T-cell (primary cell): ENCODE results near the gene MCCD1. TPM values are rescaled to one million over a fixed set of nuclear protein-coding genes. Genes with fewer than 3 reads are reported as not detected.

Experiments used
- ATAC-seq, 4 experiments: fragments of 200-7000 bp in 3 of 4; fragments of 150-1000 bp in 1 of 4; cut with Tn5 transposase; replicated peaks in 1 of 4; 1 replicate in 3 of 4; 2 replicates in 1 of 4; pipeline ENCODE4 v1.10.0; 2021; ENCODE audit warnings: moderate library complexity in 3 of 4, mild to moderate bottlenecking in 2 of 4, moderate number of reproducible peaks in 1 of 4
- CTCF ChIA-PET, 2 donors: fragments of 300-600 bp; sonication (Branson Sonifier 250); formaldehyde crosslinking; loops; one replicate each; lab custom pipeline; 2022; ENCODE audit warnings: antibody characterized with exemption in 2 of 2; lab: Charles Lee
- POLR2A ChIA-PET, 2 donors: fragments of 300-600 bp; sonication (Branson Sonifier 250); formaldehyde crosslinking; loops; one replicate each; lab custom pipeline; 2022; ENCODE audit warnings: antibody characterized with exemption in 2 of 2; lab: Charles Lee
- DNase-seq, 35 experiments: peaks; one replicate each; pipeline versions ENCODE4 v3.0.0 to v3.0.0-alpha.2; 2013 to 2023
- H3K27ac ChIP-seq: one replicate; pipeline ENCODE4 v1.5.1; 2013; ENCODE audit warnings: low read length
- H3K27me3 ChIP-seq, 2 experiments: replicated peaks in 1 of 2; 1 replicate in 1 of 2; 2 replicates in 1 of 2; pipeline versions ENCODE4 v1.6.1 to v1.7.0; 2013; ENCODE audit warnings: low read length in 1 of 2, mixed read lengths in 1 of 2; ENCODE audit not compliant: control insufficient read depth in 2 of 2, insufficient read depth in 2 of 2; ENCODE audit errors: extremely low read depth in 1 of 2
- H3K36me3 ChIP-seq, 2 donors: 1 replicate in 1 of 2; 2 replicates in 1 of 2; pipeline versions ENCODE4 v1.6.1 to v1.7.0; 2013; ENCODE audit warnings: low read length in 1 of 2; ENCODE audit not compliant: control insufficient read depth in 2 of 2, insufficient read depth in 1 of 2; ENCODE audit errors: extremely low read depth in 1 of 2
- H3K4me1 ChIP-seq, 2 experiments: 1 replicate in 1 of 2; 2 replicates in 1 of 2; pipeline versions ENCODE4 v1.6.1 to v1.7.0; 2013; ENCODE audit warnings: low read length in 2 of 2, mixed read lengths in 1 of 2; ENCODE audit not compliant: insufficient read depth in 2 of 2, control insufficient read depth in 1 of 2; ENCODE audit errors: extremely low read depth in 1 of 2
- H3K4me3 ChIP-seq, 2 donors: 1 replicate in 1 of 2; 2 replicates in 1 of 2; pipeline versions ENCODE4 v1.5.1 to v1.7.0; 2013; ENCODE audit warnings: mild to moderate bottlenecking in 2 of 2, low read length in 1 of 2, moderate library complexity in 1 of 2; ENCODE audit not compliant: control insufficient read depth in 1 of 2; ENCODE audit errors: extremely low read depth in 1 of 2
- H3K9me3 ChIP-seq: 2 replicates; pipeline ENCODE4 v1.7.0; 2013
- H3K27ac Mint-ChIP-seq, 2 donors: one replicate each; pipeline ENCODE4 v1.8.0; 2020 to 2021; ENCODE audit warnings: mild to moderate bottlenecking in 2 of 2, mixed read lengths in 2 of 2
- H3K27me3 Mint-ChIP-seq, 2 donors: one replicate each; pipeline ENCODE4 v1.8.0; 2021 to 2022; ENCODE audit warnings: mixed read lengths in 2 of 2
- H3K36me3 Mint-ChIP-seq: one replicate; pipeline ENCODE4 v1.8.0; 2021; ENCODE audit warnings: mixed read lengths
- H3K4me1 Mint-ChIP-seq, 3 donors: one replicate each; pipeline ENCODE4 v1.8.0; 2020 to 2022; ENCODE audit warnings: mixed read lengths in 3 of 3, mild to moderate bottlenecking in 1 of 3
- H3K4me3 Mint-ChIP-seq, 3 donors: one replicate each; pipeline ENCODE4 v1.8.0; 2020 to 2022; ENCODE audit warnings: mild to moderate bottlenecking in 3 of 3, mixed read lengths in 3 of 3, moderate library complexity in 3 of 3
- H3K9me3 Mint-ChIP-seq, 3 donors: one replicate each; pipeline ENCODE4 v1.8.0; 2020 to 2022; ENCODE audit warnings: mixed read lengths in 3 of 3
- WGBS: methylation state at CpG from one replicate; pipeline ENCODE4 v1.1.5; 2013; ENCODE audit warnings: missing lambda C conversion rate; ENCODE audit not compliant: insufficient coverage; 5-methylcytosine and 5-hydroxymethylcytosine counted together
- total RNA-seq, 35 experiments: library from RNA in 6 of 35; stranded (reverse) in 6 of 35; fragments of 120-200 nt in 1 of 35; gene quantifications; one replicate each; pipeline versions ENCODE4 v1.2.1 to v1.2.4 and lab custom pipeline; 2013 to 2026

The MCCD1 gene
- total RNA-seq, 5 donors from 2014 or later (not counting 1 experiment from before 2014, with no cell fraction given) = not detected

DNA sequence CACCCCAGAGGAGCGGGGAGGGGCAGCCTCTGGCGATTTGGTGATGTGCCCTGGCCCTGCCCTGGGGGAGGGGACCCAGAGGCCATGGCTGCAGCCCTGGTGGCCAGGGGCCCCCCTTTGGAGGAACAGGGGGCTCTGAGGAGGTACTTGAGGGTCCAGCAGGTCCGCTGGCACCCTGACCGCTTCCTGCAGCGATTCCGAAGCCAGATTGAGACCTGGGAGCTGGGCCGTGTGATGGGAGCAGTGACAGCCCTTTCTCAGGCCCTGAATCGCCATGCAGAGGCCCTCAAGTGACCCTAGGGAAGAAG is 29.5 kb downstream of the MCCD1 start:
- CTCF ChIA-PET = interaction anchor here in 1 of 2 donors (1.1 to 1.3 kb wide), 2 partner anchors 17 to 35 kb away, joined by 3 to 5 read pairs; partner anchors contain the start of genes NCR3 and TNF
- H3K27ac Mint-ChIP-seq = peak overlapping the region; percentile 91
- WGBS = 64% methylated on average over 8 of the region's 8 CpGs

DNA sequence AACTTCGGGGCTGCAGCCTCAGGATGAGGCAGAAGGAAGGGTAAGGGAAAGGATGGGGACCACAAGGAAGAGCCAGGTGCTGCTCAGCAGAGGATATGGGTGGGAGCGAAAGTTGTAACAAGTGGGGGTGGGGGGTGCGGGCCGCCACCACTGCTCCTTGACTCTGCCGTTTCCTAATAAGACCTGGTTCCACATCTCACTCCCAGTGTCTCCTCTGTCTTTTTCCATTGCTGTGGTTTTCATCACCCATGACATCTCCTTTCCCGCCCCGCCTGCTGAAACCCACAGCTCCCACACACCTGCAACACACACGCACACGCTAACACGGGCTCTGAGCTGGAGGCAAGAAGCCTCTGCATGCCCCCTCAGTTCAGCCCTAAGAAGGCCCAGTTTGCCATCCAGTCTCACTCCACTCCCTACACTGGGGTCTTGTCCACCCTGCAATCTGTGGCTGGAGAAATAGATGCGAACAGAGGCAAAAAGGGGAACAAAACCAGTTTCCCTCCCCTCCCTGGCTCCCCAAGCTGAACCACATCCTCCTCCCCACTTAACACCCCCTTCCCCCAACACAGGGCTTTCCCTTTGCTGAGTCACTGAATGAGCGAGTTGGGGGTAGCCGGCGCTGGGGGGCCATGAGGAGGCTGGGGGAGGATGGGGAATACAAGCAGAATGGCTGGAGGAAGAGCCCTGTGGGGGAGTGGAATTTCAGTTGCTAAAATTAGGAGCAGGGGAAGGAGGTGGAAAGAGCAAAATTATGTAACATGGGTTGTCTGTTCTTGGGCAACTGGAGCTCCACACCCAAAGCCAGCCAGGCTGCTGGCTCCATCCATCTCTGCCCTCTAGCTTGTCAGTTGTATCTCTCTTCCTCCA is 30.1 kb downstream of the MCCD1 start:
- no peaks in the 10 kb centered on the region for H3K27me3 Mint-ChIP-seq
- peak in 31 of 35 experiments; percentile 41 to 82 (median 61) for DNase-seq
- peak; percentile 77 to 84 (median 80) for ATAC-seq
- H3K4me1 Mint-ChIP-seq = peaks cover 67 to 77% (median 70%) of the 10 kb centered on the region in 3 donors
- CTCF ChIA-PET = interaction anchor here in 1 of 2 donors (1.1 to 1.3 kb wide), 4 partner anchors 16 to 39 kb away, joined by 3 to 6 read pairs (median 5); partner anchors contain the start of genes LTB, NCR3 and TNF
- Histone ChIP-seq H3K9me3 (no peaks in the 10 kb centered on the region), H3K36me3 (peaks cover 0 to 13% of the 10 kb centered on the region in 2 donors), H3K4me3 (peak overlapping the region; percentile 36), H3K27ac (peak overlapping the region; percentile 81), H3K4me1 (peaks cover 36 to 66% of the 10 kb centered on the region in 2 experiments), H3K27me3 (no peaks in the 10 kb centered on the region)
- peak overlapping the region; percentile 66 to 92 (median 74) for H3K4me3 Mint-ChIP-seq
- peaks cover 27% of the 10 kb centered on the region for H3K36me3 Mint-ChIP-seq
- peak overlapping the region; percentile 91 for H3K27ac Mint-ChIP-seq
- H3K9me3 Mint-ChIP-seq = no peaks in the 10 kb centered on the region
- 0% methylated on average over 2 of the region's 14 CpGs for WGBS
- POLR2A ChIA-PET = interaction anchor here in 1 of 2 donors (1.0 to 1.5 kb wide), 2 partner anchors 26 to 38 kb away, joined by 3 read pairs; no protein-coding TSS in a partner anchor

More for the DNA sequence above, 29.5 kb downstream of the MCCD1 start:
- Mint-ChIP-seq H3K4me3 (peak overlapping the region; percentile 66 to 92 (median 74)), H3K9me3 (no peaks in the 10 kb centered on the region), H3K36me3 (peaks cover 24% of the 10 kb centered on the region), H3K4me1 (peaks cover 63 to 73% (median 66%) of the 10 kb centered on the region in 3 donors), H3K27me3 (no peaks in the 10 kb centered on the region)
- Histone ChIP-seq H3K27ac (peak overlapping the region; percentile 81), H3K4me3 (peak overlapping the region; percentile 27 to 36), H3K36me3 (peaks cover 0 to 12% of the 10 kb centered on the region in 2 donors), H3K4me1 (peaks cover 36 to 66% of the 10 kb centered on the region in 2 experiments), H3K9me3 (no peaks in the 10 kb centered on the region), H3K27me3 (no peaks in the 10 kb centered on the region)
- DNase-seq (no peak), ATAC-seq (no peak)
- POLR2A ChIA-PET = interaction anchor here in 1 of 2 donors (1.5 kb wide), 1 partner anchor 26 kb away, joined by 3 read pairs; no protein-coding TSS in a partner anchor

DNA sequence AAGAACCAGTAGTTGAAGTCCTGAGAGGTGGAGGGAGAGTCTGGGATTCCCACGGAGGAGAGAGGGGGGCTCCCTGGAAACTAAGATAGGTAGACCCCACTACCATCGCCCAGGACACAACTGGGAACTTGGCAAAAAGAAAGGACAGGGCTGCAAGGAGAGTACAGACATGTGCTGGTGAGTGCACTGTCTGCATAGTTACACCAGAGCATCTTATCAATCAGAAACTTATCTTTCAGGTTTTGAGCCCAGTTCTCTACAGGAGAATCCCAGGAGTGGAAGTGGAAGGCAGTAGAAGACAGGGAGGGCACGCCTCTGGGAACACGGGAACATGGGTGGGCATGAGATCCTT is 30.8 kb downstream of the MCCD1 start:
- H3K27me3 Mint-ChIP-seq = no peaks in the 10 kb centered on the region
- DNase-seq (no peak), ATAC-seq (peak; percentile 21 to 34 (median 27))
- POLR2A ChIA-PET = interaction anchor here in 1 of 2 donors (1.0 to 1.5 kb wide), 2 partner anchors 25 to 37 kb away, joined by 3 read pairs; no protein-coding TSS in a partner anchor
- H3K4me1 ChIP-seq = peaks cover 36 to 66% of the 10 kb centered on the region in 2 experiments
- no peaks in the 10 kb centered on the region for H3K9me3 Mint-ChIP-seq
- WGBS = no CpG with 5 or more reads among the region's 4 CpGs
- H3K27ac Mint-ChIP-seq = peak overlapping the region; percentile 91
- H3K27me3 ChIP-seq = no peaks in the 10 kb centered on the region
- CTCF ChIA-PET = interaction anchor here in 1 of 2 donors (1.1 to 1.3 kb wide), 3 partner anchors 16 to 39 kb away, joined by 5 to 6 read pairs (median 5); partner anchors contain the start of genes LTB and TNF
- no peaks in the 10 kb centered on the region for H3K9me3 ChIP-seq
- H3K4me3 ChIP-seq = peak overlapping the region; percentile 36
- peak overlapping the region; percentile 66 to 92 (median 74) for H3K4me3 Mint-ChIP-seq
- peaks cover 0 to 14% of the 10 kb centered on the region in 2 donors for H3K36me3 ChIP-seq
- H3K4me1 Mint-ChIP-seq = peaks cover 70 to 78% (median 71%) of the 10 kb centered on the region in 3 donors
- peak overlapping the region; percentile 81 for H3K27ac ChIP-seq
- H3K36me3 Mint-ChIP-seq = peaks cover 28% of the 10 kb centered on the region

GRCh38 chr6:31559958-31560696 is 31.4 kb downstream of the MCCD1 start:
- Histone ChIP-seq H3K36me3 (peaks cover 0 to 16% of the 10 kb centered on the region in 2 donors), H3K4me3 (peak overlapping the region in 1 of 2 donors; percentile 10), H3K9me3 (no peaks in the 10 kb centered on the region), H3K27me3 (no peaks in the 10 kb centered on the region), H3K4me1 (peaks cover 36 to 66% of the 10 kb centered on the region in 2 experiments), H3K27ac (peak overlapping the region; percentile 81)
- POLR2A ChIA-PET = interaction anchor here in 1 of 2 donors (0.5 to 0.6 kb wide), 2 partner anchors 35 to 1121 kb away, joined by 3 to 4 read pairs; no protein-coding TSS in a partner anchor
- Mint-ChIP-seq H3K9me3 (no peaks in the 10 kb centered on the region), H3K4me3 (peak overlapping the region; percentile 66 to 92 (median 66)), H3K27me3 (no peaks in the 10 kb centered on the region), H3K27ac (peak overlapping the region; percentile 91), H3K4me1 (peaks cover 72 to 79% (median 76%) of the 10 kb centered on the region in 3 donors), H3K36me3 (peaks cover 33% of the 10 kb centered on the region)
- DNase-seq = peak in 12 of 35 experiments; percentile 26 to 69 (median 40)
- ATAC-seq = peak; percentile 54 to 73 (median 68)
- WGBS = 2% methylated on average over 5 of the region's 7 CpGs
- CTCF ChIA-PET = interaction anchor here in 1 of 2 donors (1.3 kb wide), 1 partner anchor 23 kb away, joined by 6 read pairs; the partner anchor contains the start of gene LTB

DNA sequence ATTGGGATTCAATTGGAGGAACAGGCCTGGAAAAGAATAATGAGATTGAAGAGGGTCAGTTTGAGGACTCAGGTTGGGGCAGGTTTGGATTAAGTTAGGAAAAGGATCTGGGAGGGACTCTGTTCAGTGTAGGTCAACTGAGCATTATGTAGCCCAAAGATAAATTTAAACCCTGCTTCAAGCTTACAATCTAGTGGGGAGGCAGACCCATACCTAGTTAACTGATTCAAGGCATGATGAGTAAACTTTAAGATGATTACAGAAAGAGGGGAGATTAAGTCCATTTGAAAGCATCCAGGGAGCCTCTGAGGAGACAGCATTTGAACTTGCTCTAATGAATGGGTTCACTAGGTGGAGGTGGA is 31.9 kb downstream of the MCCD1 start:
- ChIA-PET CTCF (interaction anchor here in 1 of 2 donors (1.6 kb wide), 1 partner anchor 10 kb away, joined by 4 read pairs; no protein-coding TSS in a partner anchor), POLR2A (no interaction called here)
- H3K9me3 Mint-ChIP-seq = no peaks in the 10 kb centered on the region
- H3K27ac Mint-ChIP-seq = peak overlapping the region; percentile 91
- ATAC-seq = no peak
- no peaks in the 10 kb centered on the region for H3K27me3 Mint-ChIP-seq
- peaks cover 76 to 85% (median 81%) of the 10 kb centered on the region in 3 donors for H3K4me1 Mint-ChIP-seq
- Histone ChIP-seq H3K27ac (peak overlapping the region; percentile 81), H3K36me3 (peaks cover 0 to 18% of the 10 kb centered on the region in 2 donors), H3K4me3 (no peak overlapping the region), H3K27me3 (no peaks in the 10 kb centered on the region), H3K4me1 (peaks cover 36 to 66% of the 10 kb centered on the region in 2 experiments), H3K9me3 (no peaks in the 10 kb centered on the region)
- peak overlapping the region in 2 of 3 donors; percentile 66 to 92 for H3K4me3 Mint-ChIP-seq
- H3K36me3 Mint-ChIP-seq = peaks cover 36% of the 10 kb centered on the region
- no peak for DNase-seq
